GM12878 (cell line): ENCODE data around the gene NARF. TPM values are rescaled to one million over a fixed set of nuclear protein-coding genes. Genes with fewer than 3 reads are reported as not detected.

Experiments
- BMI1 ChIP-seq: fragments of 450-650 bp; IDR thresholded peaks from 2 replicates; pipeline ENCODE4 v1.6.1; 2016; ENCODE audit warnings: mild to moderate bottlenecking, moderate library complexity, borderline replicate concordance
- CBX3 ChIP-seq: fragments of 200-600 bp; sonication (generic); IDR thresholded peaks from 2 replicates; pipeline ENCODE4 v1.6.1; 2016; ENCODE audit warnings: low read depth, borderline replicate concordance
- CHD1 ChIP-seq: IDR thresholded peaks from 2 replicates; pipeline ENCODE4 v1.6.1; 2012; ENCODE audit warnings: low read depth, low read length, improper control_type of control experiment
- ESRRA ChIP-seq: IDR thresholded peaks from 2 replicates; pipeline ENCODE4 v1.6.1; 2012; ENCODE audit warnings: mild to moderate bottlenecking, low read length, improper control_type of control experiment
- FOS ChIP-seq: IDR thresholded peaks from 3 replicates; pipeline ENCODE4 v1.6.1; 2011; ENCODE audit warnings: borderline replicate concordance; ENCODE audit not compliant: insufficient read length; ENCODE audit errors: extremely low read depth
- JUND ChIP-seq: IDR thresholded peaks from 2 replicates; pipeline ENCODE4 v1.6.1; 2012; ENCODE audit warnings: low read depth, mild to moderate bottlenecking, low read length, improper control_type of control experiment, moderate library complexity
- MYB ChIP-seq: fragments of 150-350 bp; IDR thresholded peaks from 2 replicates; pipeline ENCODE4 v1.6.1; 2014; ENCODE audit warnings: mild to moderate bottlenecking, low read depth, low read length, borderline replicate concordance
- PAX5 ChIP-seq: IDR thresholded peaks from 2 replicates; pipeline ENCODE4 v1.6.1; 2011; ENCODE audit warnings: low read depth, low read length, borderline replicate concordance
- PAX8 ChIP-seq: fragments of 450-650 bp; IDR thresholded peaks from 2 replicates; pipeline ENCODE4 v1.6.1; 2017; ENCODE audit warnings: mild to moderate bottlenecking, moderate library complexity
- RAD51 ChIP-seq: fragments of 450-650 bp; IDR thresholded peaks from 2 replicates; pipeline ENCODE4 v1.6.1; 2016; ENCODE audit warnings: moderate library complexity, mild to moderate bottlenecking, inconsistent platforms
- RFX5 ChIP-seq: IDR thresholded peaks from 2 replicates; pipeline ENCODE4 v1.6.1; 2011; ENCODE audit warnings: low read depth, low read length, improper control_type of control experiment
- SIN3A ChIP-seq: IDR thresholded peaks from 2 replicates; pipeline ENCODE4 v1.6.1; 2012; ENCODE audit warnings: low read depth, low read length, improper control_type of control experiment
- YBX1 ChIP-seq: fragments of 450-650 bp; IDR thresholded peaks from 2 replicates; pipeline ENCODE4 v1.6.1; 2016; ENCODE audit warnings: antibody characterized with exemption
- polyA plus RNA-seq, 11 experiments: library from polyadenylated mRNA; depleted of rRNA in 4 of 11; unstranded in 6 of 11; stranded (reverse) in 5 of 11; fragments of >200 nt; fragmentation: Nextera tagmentation in 4 of 11; fragmentation: Illumina TruSeq in 1 of 11; extraction: Ambion mirVana in 4 of 11; extraction: Trizol in 1 of 11; gene quantifications; 1 replicate in 1 of 11; 2 replicates in 10 of 11; pipeline versions ENCODE4 v1.2.1 to v1.2.3, GENCODE V29; 2011 to 2016; ENCODE audit warnings: inconsistent platforms in 2 of 11, missing spikeins in 2 of 11, low read depth in 1 of 11
- total RNA-seq, 4 experiments: library from RNA; depleted of rRNA in 3 of 4; stranded (reverse); fragments of >200 nt in 3 of 4; fragmentation: Illumina TruSeq in 1 of 4; extraction: Trizol in 1 of 4; gene quantifications; 2 replicates each; pipeline versions ENCODE4 v1.2.1 to v1.2.3, GENCODE V29; 2013 to 2021
- TF ChIP-seq, protein P1 (sequence below): fragments of 450-650 bp; IDR thresholded peaks from 2 replicates; pipeline ENCODE4 v1.6.1; 2016; ENCODE audit warnings: mild to moderate bottlenecking, moderate library complexity, borderline replicate concordance
- TF ChIP-seq, protein P2 (sequence below), 3 experiments: IDR thresholded peaks in 2 of 3; conservative IDR thresholded peaks in 1 of 3; 2 replicates each; pipeline ENCODE4 v1.5.1; 2011; ENCODE audit warnings: low read depth in 3 of 3, low read length in 3 of 3, mild to moderate bottlenecking in 3 of 3, control low read depth in 2 of 3, moderate library complexity in 2 of 3, inconsistent platforms in 1 of 3, mixed read lengths in 1 of 3; ENCODE audit not compliant: control insufficient read depth in 2 of 3, insufficient read depth in 1 of 3; ENCODE audit errors: extremely low read depth in 1 of 3
- TF ChIP-seq, protein P3 (sequence below): fragments of 450-650 bp; IDR thresholded peaks from 2 replicates; pipeline ENCODE4 v1.6.1; 2017; ENCODE audit warnings: mild to moderate bottlenecking, moderate library complexity
- TF ChIP-seq, protein P4 (sequence below): IDR thresholded peaks from 2 replicates; pipeline ENCODE4 v1.6.1; 2011; ENCODE audit warnings: borderline replicate concordance, low read depth, mild to moderate bottlenecking, moderate library complexity, mixed read lengths, low read length; ENCODE audit not compliant: insufficient read depth; ENCODE audit errors: extremely low read length

Gene NARF
- total and polyA plus RNA-seq, 10 of the 15 experiments (the other 5 are each of a cell fraction or from before 2014, with no cell fraction given) = 16.7 to 126 (median 47.5) TPM

DNA sequence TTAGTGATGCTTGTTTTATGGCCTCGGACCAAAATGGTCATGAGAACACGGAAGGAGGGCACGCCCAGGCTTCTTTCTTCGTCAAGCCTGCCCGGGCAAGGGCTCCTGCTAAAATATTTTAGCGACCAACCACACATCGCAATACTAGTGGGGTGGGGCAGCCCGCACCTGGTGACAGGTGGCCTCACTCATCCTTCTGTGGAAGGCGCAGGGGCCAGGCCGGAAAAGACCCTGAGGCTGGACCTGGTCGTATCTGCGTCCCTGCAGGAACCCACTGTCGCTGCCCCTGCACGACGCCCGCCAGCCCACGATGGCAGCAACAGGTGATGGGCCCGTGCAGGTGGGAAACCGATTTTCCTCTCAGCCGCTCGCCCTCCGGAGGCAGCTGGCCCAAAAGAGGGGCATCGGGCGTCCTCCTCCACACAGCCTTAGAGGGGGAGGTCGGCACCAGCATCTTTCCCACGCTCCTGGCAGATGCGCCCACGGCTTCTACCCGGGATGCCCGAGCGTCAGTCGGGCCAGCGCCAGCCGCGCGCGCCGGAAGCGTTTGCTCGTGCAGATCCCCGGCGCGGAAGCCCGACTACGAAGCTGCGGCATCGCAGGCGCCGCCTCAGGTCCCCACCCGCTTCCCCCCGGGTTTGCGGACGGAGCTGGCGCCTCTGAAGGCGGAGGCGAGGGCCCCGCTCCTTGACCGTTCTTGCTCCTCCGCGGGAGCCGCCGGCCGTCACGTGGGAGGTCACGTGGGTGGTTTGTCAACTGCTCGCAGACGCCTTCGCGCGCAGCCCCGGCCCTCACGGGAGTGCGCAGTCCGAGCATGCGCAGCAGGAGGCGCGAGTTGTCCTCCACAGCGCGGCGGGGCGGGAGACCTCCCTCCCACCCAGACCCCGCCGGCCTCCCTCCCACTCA is 38.2 kb downstream of the NARF start (continued):
- peak; percentile 87 for TF ChIP-seq FOS
- TF ChIP-seq, protein P1, sequence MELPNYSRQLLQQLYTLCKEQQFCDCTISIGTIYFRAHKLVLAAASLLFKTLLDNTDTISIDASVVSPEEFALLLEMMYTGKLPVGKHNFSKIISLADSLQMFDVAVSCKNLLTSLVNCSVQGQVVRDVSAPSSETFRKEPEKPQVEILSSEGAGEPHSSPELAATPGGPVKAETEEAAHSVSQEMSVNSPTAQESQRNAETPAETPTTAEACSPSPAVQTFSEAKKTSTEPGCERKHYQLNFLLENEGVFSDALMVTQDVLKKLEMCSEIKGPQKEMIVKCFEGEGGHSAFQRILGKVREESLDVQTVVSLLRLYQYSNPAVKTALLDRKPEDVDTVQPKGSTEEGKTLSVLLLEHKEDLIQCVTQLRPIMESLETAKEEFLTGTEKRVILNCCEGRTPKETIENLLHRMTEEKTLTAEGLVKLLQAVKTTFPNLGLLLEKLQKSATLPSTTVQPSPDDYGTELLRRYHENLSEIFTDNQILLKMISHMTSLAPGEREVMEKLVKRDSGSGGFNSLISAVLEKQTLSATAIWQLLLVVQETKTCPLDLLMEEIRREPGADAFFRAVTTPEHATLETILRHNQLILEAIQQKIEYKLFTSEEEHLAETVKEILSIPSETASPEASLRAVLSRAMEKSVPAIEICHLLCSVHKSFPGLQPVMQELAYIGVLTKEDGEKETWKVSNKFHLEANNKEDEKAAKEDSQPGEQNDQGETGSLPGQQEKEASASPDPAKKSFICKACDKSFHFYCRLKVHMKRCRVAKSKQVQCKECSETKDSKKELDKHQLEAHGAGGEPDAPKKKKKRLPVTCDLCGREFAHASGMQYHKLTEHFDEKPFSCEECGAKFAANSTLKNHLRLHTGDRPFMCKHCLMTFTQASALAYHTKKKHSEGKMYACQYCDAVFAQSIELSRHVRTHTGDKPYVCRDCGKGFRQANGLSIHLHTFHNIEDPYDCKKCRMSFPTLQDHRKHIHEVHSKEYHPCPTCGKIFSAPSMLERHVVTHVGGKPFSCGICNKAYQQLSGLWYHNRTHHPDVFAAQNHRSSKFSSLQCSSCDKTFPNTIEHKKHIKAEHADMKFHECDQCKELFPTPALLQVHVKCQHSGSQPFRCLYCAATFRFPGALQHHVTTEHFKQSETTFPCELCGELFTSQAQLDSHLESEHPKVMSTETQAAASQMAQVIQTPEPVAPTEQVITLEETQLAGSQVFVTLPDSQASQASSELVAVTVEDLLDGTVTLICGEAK = no peak
- no peak for TF ChIP-seq BMI1
- TF ChIP-seq, protein P2, sequence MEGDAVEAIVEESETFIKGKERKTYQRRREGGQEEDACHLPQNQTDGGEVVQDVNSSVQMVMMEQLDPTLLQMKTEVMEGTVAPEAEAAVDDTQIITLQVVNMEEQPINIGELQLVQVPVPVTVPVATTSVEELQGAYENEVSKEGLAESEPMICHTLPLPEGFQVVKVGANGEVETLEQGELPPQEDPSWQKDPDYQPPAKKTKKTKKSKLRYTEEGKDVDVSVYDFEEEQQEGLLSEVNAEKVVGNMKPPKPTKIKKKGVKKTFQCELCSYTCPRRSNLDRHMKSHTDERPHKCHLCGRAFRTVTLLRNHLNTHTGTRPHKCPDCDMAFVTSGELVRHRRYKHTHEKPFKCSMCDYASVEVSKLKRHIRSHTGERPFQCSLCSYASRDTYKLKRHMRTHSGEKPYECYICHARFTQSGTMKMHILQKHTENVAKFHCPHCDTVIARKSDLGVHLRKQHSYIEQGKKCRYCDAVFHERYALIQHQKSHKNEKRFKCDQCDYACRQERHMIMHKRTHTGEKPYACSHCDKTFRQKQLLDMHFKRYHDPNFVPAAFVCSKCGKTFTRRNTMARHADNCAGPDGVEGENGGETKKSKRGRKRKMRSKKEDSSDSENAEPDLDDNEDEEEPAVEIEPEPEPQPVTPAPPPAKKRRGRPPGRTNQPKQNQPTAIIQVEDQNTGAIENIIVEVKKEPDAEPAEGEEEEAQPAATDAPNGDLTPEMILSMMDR (IDR thresholded peaks at IDR 0.05 in 2 of 3, conservative IDR thresholded peaks at IDR 0.05 in 1 of 3; ENCODE audit: control insufficient read depth in 2 of 3, extremely low read depth in 1 of 3, insufficient read depth in 1 of 3, low read depth in 3 of 3, low read length in 3 of 3) = no peak
- no peak for TF ChIP-seq CBX3
- no peak for TF ChIP-seq MYB
- no peak for TF ChIP-seq PAX8
- no peak for TF ChIP-seq SIN3A
- no peak for TF ChIP-seq YBX1
- TF ChIP-seq, protein P3, sequence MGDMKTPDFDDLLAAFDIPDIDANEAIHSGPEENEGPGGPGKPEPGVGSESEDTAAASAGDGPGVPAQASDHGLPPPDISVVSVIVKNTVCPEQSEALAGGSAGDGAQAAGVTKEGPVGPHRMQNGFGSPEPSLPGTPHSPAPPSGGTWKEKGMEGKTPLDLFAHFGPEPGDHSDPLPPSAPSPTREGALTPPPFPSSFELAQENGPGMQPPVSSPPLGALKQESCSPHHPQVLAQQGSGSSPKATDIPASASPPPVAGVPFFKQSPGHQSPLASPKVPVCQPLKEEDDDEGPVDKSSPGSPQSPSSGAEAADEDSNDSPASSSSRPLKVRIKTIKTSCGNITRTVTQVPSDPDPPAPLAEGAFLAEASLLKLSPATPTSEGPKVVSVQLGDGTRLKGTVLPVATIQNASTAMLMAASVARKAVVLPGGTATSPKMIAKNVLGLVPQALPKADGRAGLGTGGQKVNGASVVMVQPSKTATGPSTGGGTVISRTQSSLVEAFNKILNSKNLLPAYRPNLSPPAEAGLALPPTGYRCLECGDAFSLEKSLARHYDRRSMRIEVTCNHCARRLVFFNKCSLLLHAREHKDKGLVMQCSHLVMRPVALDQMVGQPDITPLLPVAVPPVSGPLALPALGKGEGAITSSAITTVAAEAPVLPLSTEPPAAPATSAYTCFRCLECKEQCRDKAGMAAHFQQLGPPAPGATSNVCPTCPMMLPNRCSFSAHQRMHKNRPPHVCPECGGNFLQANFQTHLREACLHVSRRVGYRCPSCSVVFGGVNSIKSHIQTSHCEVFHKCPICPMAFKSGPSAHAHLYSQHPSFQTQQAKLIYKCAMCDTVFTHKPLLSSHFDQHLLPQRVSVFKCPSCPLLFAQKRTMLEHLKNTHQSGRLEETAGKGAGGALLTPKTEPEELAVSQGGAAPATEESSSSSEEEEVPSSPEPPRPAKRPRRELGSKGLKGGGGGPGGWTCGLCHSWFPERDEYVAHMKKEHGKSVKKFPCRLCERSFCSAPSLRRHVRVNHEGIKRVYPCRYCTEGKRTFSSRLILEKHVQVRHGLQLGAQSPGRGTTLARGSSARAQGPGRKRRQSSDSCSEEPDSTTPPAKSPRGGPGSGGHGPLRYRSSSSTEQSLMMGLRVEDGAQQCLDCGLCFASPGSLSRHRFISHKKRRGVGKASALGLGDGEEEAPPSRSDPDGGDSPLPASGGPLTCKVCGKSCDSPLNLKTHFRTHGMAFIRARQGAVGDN = peak; percentile 90
- TF ChIP-seq RFX5 = no peak
- peak; percentile 13; the same call in 1 of the 2 replicates for TF ChIP-seq PAX5
- no peak for TF ChIP-seq CHD1
- no peak for TF ChIP-seq JUND
- TF ChIP-seq, protein P4, sequence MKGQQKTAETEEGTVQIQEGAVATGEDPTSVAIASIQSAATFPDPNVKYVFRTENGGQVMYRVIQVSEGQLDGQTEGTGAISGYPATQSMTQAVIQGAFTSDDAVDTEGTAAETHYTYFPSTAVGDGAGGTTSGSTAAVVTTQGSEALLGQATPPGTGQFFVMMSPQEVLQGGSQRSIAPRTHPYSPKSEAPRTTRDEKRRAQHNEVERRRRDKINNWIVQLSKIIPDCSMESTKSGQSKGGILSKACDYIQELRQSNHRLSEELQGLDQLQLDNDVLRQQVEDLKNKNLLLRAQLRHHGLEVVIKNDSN = peak; percentile 99
- TF ChIP-seq RAD51 = peak; percentile 99
- TF ChIP-seq ESRRA = no peak
